ENCODE results near the gene LOC128125822.

LOC128125822 gene

GRCh38 chr6:63600136-63600535 lies 27.9 kb downstream of the LOC128125822 start:
- Histone ChIP-seq H3K4me3 (ENCODE audit: low read length) (no peak overlapping the region), H3K27ac (ENCODE audit: low read length) (no peak overlapping the region), H3K9me3 (ENCODE audit: control insufficient read depth, insufficient read depth, low read length) (no peaks in the 10 kb centered on the region), H3K27me3 (ENCODE audit: control insufficient read depth, insufficient read depth, low read length) (peaks cover 7% of the 10 kb centered on the region), H3K4me1 (ENCODE audit: control insufficient read depth, insufficient read depth, low read length) (peaks cover 8% of the 10 kb centered on the region), H3K36me3 (ENCODE audit: control insufficient read depth, insufficient read depth, low read length) (no peaks in the 10 kb centered on the region)
- DNase-seq: no peak
- peaks cover 3 to 10% of the 10 kb centered on the region in 2 donors for H3K27me3 Mint-ChIP-seq (ENCODE audit: low read depth in 2 of 2)
- no peak overlapping the region for H3K27ac Mint-ChIP-seq
- no peak overlapping the region for H3K4me3 Mint-ChIP-seq
- peaks cover 11 to 13% of the 10 kb centered on the region in 2 donors for H3K4me1 Mint-ChIP-seq
- ATAC-seq: no peak
- no peak for TF ChIP-seq CTCF (IDR thresholded peaks at IDR 0.05)
- no peaks in the 10 kb centered on the region for H3K36me3 Mint-ChIP-seq
- intact Hi-C loops (cut with micrococcal nuclease): no loop called here
- H3K9me3 Mint-ChIP-seq: no peaks in the 10 kb centered on the region
- WGBS (ENCODE audit: insufficient coverage): 74% methylated on average over 6 of the region's 6 CpGs

GRCh38 chr6:63609231-63609630 lies 37.0 kb downstream of the LOC128125822 start:
- no peaks in the 10 kb centered on the region for H3K9me3 Mint-ChIP-seq
- H3K4me3 Mint-ChIP-seq: no peak overlapping the region
- H3K36me3 ChIP-seq (ENCODE audit: control insufficient read depth, insufficient read depth, low read length): no peaks in the 10 kb centered on the region
- ATAC-seq (no peak), DNase-seq (no peak)
- H3K36me3 Mint-ChIP-seq: no peaks in the 10 kb centered on the region
- no CpG with 5 or more reads among the region's 1 CpG for WGBS (ENCODE audit: insufficient coverage)
- TF ChIP-seq CTCF (IDR thresholded peaks at IDR 0.05): no peak
- intact Hi-C loops (cut with micrococcal nuclease): no loop called here
- H3K4me1 Mint-ChIP-seq: no peaks in the 10 kb centered on the region
- H3K27me3 ChIP-seq (ENCODE audit: control insufficient read depth, insufficient read depth, low read length): no peaks in the 10 kb centered on the region
- H3K4me3 ChIP-seq (ENCODE audit: low read length): no peak overlapping the region
- H3K9me3 ChIP-seq (ENCODE audit: control insufficient read depth, insufficient read depth, low read length): no peaks in the 10 kb centered on the region
- H3K27ac ChIP-seq (ENCODE audit: low read length): no peak overlapping the region
- no peaks in the 10 kb centered on the region for H3K4me1 ChIP-seq (ENCODE audit: control insufficient read depth, insufficient read depth, low read length)
- H3K27ac Mint-ChIP-seq: no peak overlapping the region
- H3K27me3 Mint-ChIP-seq (ENCODE audit: low read depth in 2 of 2): peaks cover 5 to 24% of the 10 kb centered on the region in 2 donors

GRCh38 chr6:63610944-63611343 lies 38.7 kb downstream of the LOC128125822 start:
- TF ChIP-seq CTCF (IDR thresholded peaks at IDR 0.05): no peak
- H3K27ac ChIP-seq (ENCODE audit: low read length): no peak overlapping the region
- Mint-ChIP-seq H3K27ac (no peak overlapping the region), H3K4me3 (no peak overlapping the region), H3K36me3 (no peaks in the 10 kb centered on the region), H3K9me3 (no peaks in the 10 kb centered on the region), H3K4me1 (no peaks in the 10 kb centered on the region), H3K27me3 (ENCODE audit: low read depth in 2 of 2) (peaks cover 8 to 25% of the 10 kb centered on the region in 2 donors)
- 75% methylated on average over 1 of the region's 1 CpG for WGBS (ENCODE audit: insufficient coverage)
- H3K4me3 ChIP-seq (ENCODE audit: low read length): no peak overlapping the region
- ATAC-seq: no peak
- no peaks in the 10 kb centered on the region for H3K9me3 ChIP-seq (ENCODE audit: control insufficient read depth, insufficient read depth, low read length)
- intact Hi-C loops (cut with micrococcal nuclease): no loop called here
- no peaks in the 10 kb centered on the region for H3K36me3 ChIP-seq (ENCODE audit: control insufficient read depth, insufficient read depth, low read length)
- H3K27me3 ChIP-seq (ENCODE audit: control insufficient read depth, insufficient read depth, low read length): no peaks in the 10 kb centered on the region
- no peaks in the 10 kb centered on the region for H3K4me1 ChIP-seq (ENCODE audit: control insufficient read depth, insufficient read depth, low read length)
- no peak for DNase-seq

GRCh38 chr6:63611560-63611959 lies 39.3 kb downstream of the LOC128125822 start:
- Histone ChIP-seq H3K4me3 (ENCODE audit: low read length) (no peak overlapping the region), H3K9me3 (ENCODE audit: control insufficient read depth, insufficient read depth, low read length) (no peaks in the 10 kb centered on the region), H3K36me3 (ENCODE audit: control insufficient read depth, insufficient read depth, low read length) (no peaks in the 10 kb centered on the region), H3K27ac (ENCODE audit: low read length) (no peak overlapping the region), H3K27me3 (ENCODE audit: control insufficient read depth, insufficient read depth, low read length) (no peaks in the 10 kb centered on the region), H3K4me1 (ENCODE audit: control insufficient read depth, insufficient read depth, low read length) (no peaks in the 10 kb centered on the region)
- Mint-ChIP-seq H3K27ac (no peak overlapping the region), H3K27me3 (ENCODE audit: low read depth in 2 of 2) (peaks cover 13 to 26% of the 10 kb centered on the region in 2 donors), H3K4me3 (no peak overlapping the region), H3K9me3 (no peaks in the 10 kb centered on the region), H3K36me3 (no peaks in the 10 kb centered on the region), H3K4me1 (no peaks in the 10 kb centered on the region)
- intact Hi-C loops (cut with micrococcal nuclease): no loop called here
- no peak for DNase-seq
- no CpG with 5 or more reads among the region's 1 CpG for WGBS (ENCODE audit: insufficient coverage)
- no peak for ATAC-seq
- no peak for TF ChIP-seq CTCF (IDR thresholded peaks at IDR 0.05)
